HG02610 (cell line): ENCODE data around the gene JMJD8.
"Not testable (repeated sequence)": the region's sequence is repeated elsewhere in the genome, so short reads cannot be mapped to it uniquely, and the experiment has no call there.

Experiments
- ATAC-seq: cut with Tn5 transposase; IDR thresholded peaks from one replicate; pipeline ENCODE4 v1.9.1; 2021; ENCODE audit warnings: mild to moderate bottlenecking, moderate library complexity; ENCODE audit not compliant: unreplicated experiment

JMJD8 gene

DNA sequence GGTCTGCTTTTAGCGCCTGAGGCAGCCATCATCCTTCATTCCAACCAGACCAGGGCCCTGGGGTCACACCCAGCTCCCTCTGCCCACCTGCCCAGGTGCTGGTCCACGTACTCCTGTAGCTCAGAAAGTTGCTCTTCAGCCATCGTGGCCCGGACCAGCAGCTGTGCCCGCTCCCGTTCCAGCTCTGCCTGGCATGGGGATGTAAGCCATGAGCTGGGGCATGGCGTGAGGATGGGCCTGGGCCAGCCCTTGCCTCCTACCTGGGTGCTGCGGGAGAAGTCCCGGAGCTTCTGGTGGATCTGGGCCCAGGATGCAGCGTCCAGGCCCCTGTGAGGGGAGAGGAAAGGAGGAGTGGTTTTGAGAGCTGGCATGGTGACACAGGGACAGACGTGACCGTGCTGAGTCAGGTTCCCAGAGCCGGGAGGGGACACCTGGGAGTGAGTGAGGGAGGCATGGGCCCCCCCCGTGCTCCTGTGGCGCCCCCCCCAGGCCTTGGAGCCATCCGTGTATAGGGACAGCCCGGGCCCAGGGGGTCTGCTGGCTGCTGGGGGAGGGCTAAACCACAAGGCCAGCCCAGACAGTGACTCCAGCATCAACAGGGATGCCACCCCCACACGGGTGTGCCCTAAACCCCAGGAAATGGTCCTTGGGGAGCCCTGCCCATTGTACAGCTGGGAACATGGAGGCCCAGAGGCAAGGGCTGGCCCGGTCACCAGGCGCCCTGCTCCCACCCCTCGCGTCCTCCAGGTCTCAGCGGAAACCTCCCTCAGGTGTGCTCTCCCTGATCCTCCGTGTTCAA, 38.9 kb upstream of the JMJD8 start:
- ATAC-seq = no peak

GRCh38 chr16:721765-722540, 37.8 kb upstream of the JMJD8 start:
- ATAC-seq = no peak

DNA sequence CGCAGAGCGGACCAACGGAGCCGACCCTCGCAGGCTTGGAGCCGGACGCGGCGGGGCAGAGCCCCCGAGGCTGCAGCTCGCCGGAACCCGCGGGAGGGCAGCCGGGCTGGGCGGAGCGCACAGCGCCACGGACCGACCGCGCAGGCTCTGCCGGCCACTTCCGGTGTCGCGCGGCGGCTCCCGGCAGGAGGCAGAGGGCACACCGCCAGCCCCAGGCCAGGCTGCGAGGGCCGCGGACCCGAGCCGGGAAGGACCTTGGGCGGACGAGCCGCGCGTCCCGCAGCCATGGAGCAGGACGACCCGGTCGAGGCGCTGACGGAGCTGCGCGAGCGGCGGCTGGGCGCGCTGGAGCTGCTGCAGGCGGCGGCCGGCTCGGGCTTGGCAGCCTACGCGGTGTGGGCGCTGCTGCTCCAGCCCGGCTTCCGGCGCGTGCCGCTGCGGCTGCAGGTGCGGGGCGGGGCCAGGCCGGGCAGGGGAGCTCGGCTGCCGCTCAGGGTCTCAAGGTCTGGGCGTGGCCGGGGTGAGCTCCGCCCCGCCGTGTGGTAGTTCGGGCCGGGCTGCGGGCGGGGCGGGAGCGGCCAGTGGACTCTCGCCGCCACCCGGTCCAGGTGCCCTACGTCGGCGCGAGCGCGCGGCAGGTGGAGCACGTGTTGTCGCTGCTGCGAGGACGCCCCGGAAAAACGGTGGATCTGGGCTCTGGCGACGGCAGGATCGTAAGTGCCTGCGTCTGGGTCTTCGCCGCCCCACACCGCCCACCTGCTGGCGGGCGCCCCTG, 37.0 kb upstream of the JMJD8 start, which contains the start of gene ANTKMT:
ANTKMT (plus strand) TSS at position 157 of the 775 bp plus-strand sequence; CDS start at position 286, 129 bp downstream.
- peak; percentile 73 for ATAC-seq

- no peak for ATAC-seq
Measured at GRCh38 chr16:720447-720989, 36.4 kb upstream of the JMJD8 start.

DNA sequence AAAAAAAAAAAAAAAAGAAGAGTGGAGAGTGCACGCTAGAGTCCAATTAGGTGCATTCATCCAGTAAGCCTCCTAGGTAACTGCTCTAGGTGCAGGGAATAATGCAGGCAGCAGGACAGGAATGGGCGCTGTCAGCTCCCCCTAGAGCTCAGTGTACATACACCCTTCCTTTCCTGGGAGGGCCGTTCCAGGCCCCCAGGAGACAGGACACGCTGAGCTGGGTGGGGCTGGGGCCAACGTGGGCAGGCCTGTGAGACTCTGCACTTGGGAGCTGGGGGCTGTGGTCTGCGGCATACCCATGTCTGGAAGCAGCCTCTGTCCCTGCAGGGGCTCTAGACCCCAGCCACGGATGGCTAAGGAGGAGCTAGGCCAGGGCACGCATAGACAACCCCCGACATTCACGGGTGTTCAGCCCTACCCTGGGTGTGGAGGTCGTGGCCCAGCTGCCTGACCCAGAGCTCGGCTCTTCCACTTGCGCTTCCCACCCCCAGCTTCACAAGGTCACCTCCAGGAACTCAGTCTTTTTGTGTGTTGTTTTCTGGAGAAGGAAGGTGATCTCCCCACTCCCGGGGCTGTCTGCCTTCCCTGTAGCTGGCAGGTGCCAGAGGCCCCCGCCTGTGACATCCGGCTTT, 35.8 kb upstream of the JMJD8 start:
- ATAC-seq = no peak

- ATAC-seq = no peak
Measured at GRCh38 chr16:718922-719321, 34.8 kb upstream of the JMJD8 start.

- ATAC-seq = no peak
Measured at GRCh38 chr16:718389-718788, 34.3 kb upstream of the JMJD8 start.

DNA sequence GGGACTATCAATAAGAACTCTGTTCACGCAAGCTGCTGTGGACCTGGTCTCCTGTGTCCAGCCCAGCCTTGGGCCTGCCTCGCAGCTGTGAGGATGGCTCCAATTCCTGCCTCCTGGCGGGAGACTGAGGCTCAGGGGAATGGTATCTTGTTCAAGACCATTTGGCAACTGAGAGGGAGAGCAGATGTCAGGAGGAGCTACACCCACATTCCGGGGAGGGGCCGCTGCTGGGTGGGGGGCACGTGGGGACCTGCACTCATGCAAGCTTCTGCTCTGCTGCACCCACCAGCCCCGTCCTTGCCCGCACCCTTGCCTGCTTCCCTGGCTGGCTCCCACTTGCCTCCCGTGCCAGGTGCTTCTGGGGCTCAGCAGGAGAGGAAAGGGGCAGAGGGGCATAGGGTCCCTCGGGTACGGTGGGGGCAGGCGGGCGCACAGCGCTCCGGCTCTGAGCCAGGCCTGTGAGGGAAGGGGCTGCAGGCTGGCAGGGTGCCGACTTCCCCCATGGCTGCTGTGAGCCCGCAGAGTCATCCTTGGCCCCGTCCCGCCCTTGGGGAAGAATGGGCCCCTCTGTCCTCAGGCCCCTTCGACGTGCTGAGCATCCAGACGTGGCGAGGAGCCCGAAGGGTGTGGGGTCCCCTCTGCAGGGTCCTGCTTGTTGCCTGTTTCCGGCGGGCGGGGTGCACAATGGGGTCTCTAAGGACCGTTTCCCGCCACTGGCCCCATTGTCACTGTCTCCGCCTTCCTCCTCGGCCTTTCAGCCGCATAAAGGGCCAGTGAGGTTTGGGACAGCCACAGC, 33.5 kb upstream of the JMJD8 start:
- no peak for ATAC-seq

GRCh38 chr16:716768-717325, 32.7 kb upstream of the JMJD8 start:
- ATAC-seq = no peak

DNA sequence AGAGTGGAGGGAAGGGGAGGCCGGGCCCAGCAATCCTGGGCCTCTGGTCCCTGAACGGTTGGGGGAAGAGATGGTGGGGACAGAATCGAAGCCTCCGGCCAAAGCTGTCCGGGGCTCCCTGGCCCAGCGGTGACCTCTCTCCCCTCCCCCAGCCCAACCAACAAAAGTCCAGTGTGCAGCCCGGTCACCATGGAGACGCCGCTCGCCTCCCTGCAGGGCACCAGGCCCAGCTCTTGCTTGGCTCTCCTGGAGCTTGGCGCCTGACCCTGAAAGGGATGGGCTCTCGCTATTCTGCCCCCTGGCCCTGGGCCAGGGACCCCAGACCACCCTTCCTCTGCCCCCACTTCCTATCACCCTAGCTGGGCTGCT, 32.0 kb upstream of the JMJD8 start:
- no peak for ATAC-seq

GRCh38 chr16:715477-716199, 31.5 kb upstream of the JMJD8 start:
- peak; percentile 7 for ATAC-seq

- peak; percentile 77 for ATAC-seq
Measured at GRCh38 chr16:714558-715476, 30.7 kb upstream of the JMJD8 start, which contains the start of gene METRN. Gene METRN (plus strand): TSS chr16:715118. CDS start chr16:715290, 172 bp downstream.

DNA sequence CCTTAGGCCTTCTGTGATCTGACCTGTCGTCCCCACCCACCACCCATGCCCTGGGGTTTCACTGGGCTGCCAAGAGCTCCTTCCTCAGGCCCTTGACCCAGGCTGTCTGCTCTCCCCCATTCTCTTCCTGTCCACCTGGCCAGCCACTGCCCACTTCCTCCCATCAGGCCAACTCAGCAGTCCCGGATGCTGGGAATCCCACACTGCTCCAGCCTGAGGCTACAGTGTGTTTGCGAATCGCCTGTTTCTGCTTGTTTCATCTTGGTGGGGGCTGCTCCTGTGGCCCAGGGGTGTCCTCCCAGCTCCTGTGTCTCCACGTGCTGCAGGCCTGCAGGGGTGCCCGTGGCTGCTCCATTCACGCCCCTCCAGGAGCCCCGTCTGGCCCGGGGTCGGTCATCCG, 29.9 kb upstream of the JMJD8 start:
- no peak for ATAC-seq

GRCh38 chr16:712740-713250, 28.7 kb upstream of the JMJD8 start:
- not testable (repeated sequence) for ATAC-seq

DNA sequence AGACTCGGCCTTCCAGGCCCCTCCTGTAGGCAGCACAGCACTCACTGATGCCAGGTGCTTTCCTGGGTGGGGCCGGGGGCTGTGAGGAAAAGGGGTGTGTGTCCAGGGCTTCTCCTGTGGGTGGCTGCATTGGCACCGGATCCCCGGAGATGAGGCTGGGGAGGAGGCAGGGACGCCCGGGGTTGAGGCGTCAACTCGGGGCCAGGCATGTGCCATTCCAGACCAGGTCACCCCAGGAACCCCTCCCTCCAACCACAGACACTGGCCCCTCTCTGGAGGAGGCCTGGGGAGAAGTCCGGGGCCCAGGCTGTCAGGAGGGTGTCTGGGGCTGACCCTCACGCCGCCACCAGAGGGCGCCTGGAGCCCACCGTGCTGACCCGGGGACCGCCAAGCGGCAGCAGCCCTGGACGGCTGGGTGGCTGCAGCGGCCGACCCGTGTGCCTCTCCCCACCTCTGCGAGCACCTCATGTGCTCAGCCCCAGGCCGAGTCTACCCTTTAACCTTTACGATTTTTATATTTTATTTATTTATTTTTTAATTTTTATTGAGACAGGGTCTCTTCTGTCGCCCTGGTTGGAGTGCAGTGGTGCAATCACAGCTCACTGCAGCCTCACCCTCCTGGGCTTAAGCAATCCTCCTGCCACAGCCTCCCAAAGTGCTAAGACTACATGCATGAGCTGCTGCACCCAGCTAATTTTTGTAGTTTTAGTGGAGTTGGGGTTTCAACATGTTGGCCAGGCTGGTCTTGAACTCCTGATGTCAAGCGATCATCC, 27.6 kb upstream of the JMJD8 start:
- ATAC-seq = peak; percentile 43

GRCh38 chr16:711084-711483, 26.9 kb upstream of the JMJD8 start:
- no peak for ATAC-seq
